ENCODE data around the gene PLPPR2. TPM values are rescaled to one million over a fixed set of nuclear protein-coding genes. Genes with fewer than 3 reads are reported as not detected.

PLPPR2 gene
- total RNA-seq, 1 donor from 2014 or later, result 6.7 TPM

DNA sequence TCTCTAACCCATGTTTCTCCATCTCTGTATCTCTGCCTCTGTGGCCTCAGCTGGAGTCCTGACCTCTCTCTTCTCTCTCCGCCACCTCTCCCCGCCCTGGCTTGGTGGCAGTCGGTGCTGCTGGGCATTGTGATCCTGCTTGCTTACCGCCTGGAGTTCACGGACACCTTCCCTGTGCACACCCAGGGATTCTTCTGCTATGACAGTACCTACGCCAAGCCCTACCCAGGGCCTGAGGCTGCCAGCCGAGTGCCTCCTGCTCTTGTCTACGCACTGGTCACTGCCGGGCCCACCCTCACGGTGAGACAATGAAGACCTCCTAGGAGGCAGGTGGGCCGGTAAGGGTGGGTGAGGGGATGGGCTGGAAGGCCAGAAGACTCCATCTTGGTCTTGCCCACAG is 4.2 kb downstream of the PLPPR2 start:
- Histone ChIP-seq H3K4me3 (ENCODE audit: low read depth, low read length) (no peak overlapping the region), H3K27me3 (ENCODE audit: control insufficient read depth, insufficient read depth, low read length) (peaks cover 2% of the 10 kb centered on the region), H3K36me3 (ENCODE audit: control insufficient read depth, insufficient read depth, low read length) (no peaks in the 10 kb centered on the region)
- no peak for DNase-seq (ENCODE audit: low read depth)
- TF ChIP-seq, protein P1, sequence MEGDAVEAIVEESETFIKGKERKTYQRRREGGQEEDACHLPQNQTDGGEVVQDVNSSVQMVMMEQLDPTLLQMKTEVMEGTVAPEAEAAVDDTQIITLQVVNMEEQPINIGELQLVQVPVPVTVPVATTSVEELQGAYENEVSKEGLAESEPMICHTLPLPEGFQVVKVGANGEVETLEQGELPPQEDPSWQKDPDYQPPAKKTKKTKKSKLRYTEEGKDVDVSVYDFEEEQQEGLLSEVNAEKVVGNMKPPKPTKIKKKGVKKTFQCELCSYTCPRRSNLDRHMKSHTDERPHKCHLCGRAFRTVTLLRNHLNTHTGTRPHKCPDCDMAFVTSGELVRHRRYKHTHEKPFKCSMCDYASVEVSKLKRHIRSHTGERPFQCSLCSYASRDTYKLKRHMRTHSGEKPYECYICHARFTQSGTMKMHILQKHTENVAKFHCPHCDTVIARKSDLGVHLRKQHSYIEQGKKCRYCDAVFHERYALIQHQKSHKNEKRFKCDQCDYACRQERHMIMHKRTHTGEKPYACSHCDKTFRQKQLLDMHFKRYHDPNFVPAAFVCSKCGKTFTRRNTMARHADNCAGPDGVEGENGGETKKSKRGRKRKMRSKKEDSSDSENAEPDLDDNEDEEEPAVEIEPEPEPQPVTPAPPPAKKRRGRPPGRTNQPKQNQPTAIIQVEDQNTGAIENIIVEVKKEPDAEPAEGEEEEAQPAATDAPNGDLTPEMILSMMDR (IDR thresholded peaks at IDR 0.05; ENCODE audit: insufficient read depth, low read length, poor library complexity, severe bottlenecking), result no peak

DNA sequence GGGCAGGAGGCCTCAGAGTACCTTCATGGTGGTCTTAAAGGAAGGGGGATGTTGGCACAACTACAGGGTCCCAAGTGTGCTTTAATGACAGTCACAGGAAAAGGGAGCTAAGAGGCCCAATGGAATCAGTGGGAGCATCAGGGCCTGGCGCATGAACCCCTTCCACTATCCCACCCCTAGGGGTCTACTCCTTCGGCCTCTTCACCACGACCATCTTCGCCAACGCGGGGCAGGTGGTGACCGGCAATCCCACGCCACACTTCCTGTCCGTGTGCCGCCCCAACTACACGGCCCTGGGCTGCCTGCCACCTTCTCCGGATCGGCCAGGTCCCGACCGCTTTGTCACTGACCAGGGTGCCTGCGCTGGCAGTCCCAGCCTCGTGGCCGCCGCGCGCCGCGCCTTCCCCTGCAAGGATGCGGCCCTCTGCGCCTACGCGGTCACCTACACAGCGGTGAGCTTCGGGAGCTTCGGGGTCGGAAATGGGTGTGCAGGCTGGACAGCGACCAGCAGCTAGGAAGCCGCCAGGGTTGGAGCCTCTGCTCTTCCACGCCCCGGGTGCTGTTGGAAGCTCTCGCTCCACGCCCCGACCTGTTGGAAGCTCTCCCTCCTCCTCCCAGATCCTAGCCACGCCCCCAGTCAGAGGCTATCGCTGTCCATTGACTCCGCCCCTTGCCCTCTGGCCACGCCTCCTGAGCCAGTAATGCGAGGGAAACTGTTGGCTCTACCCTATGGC is 6.0 kb downstream of the PLPPR2 start:
- no peak for DNase-seq (ENCODE audit: low read depth)
- TF ChIP-seq, protein P1 (IDR thresholded peaks at IDR 0.05; ENCODE audit: insufficient read depth, low read length, poor library complexity, severe bottlenecking), result no peak
- peaks cover 2% of the 10 kb centered on the region for H3K27me3 ChIP-seq (ENCODE audit: control insufficient read depth, insufficient read depth, low read length)
- no peak overlapping the region for H3K4me3 ChIP-seq (ENCODE audit: low read depth, low read length)
- no peaks in the 10 kb centered on the region for H3K36me3 ChIP-seq (ENCODE audit: control insufficient read depth, insufficient read depth, low read length)

DNA sequence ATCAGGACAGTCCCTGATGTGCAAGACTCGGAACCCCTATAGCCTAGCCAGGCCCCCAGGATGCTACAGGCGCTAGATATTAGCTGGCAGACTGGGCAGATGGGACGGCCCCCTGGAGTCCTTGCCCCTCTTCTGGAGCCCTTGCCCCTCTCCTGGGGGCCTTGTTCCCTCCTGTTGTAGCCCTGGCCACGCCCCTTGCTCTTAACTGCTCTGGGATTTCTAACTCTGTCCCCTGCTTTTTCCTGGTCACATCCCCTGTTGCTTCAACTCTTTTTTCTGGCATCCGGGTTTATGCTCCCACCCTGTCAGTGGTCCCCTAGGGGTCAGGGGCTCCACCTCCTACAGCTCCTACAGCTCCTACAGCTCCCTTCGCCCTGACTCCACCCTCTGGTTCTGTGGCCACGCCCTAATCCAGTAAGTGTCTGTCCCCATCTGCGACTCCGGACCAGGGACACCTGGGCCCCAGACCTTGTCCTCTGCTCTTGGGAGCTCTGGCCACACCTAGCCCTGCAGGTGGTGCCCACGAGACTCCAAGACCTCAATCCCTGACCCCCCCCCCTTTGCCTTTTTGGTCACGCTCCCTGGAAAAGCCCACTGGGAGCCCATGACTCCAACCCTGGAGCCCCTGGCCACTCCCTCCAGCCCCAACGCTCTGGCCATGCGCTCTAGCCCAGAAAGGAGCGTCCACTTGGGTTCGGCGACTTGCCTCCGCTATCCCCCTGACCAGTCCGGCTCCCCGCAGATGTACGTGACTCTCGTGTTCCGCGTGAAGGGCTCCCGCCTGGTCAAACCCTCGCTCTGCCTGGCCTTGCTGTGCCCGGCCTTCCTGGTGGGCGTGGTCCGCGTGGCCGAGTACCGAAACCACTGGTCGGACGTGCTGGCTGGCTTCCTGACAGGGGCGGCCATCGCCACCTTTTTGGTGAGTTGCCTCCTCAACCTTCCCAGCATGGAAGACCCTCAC is 6.8 kb downstream of the PLPPR2 start:
- no peak overlapping the region for H3K4me3 ChIP-seq (ENCODE audit: low read depth, low read length)
- TF ChIP-seq, protein P1 (IDR thresholded peaks at IDR 0.05; ENCODE audit: insufficient read depth, low read length, poor library complexity, severe bottlenecking), result no peak
- no peaks in the 10 kb centered on the region for H3K36me3 ChIP-seq (ENCODE audit: control insufficient read depth, insufficient read depth, low read length)
- no peaks in the 10 kb centered on the region for H3K27me3 ChIP-seq (ENCODE audit: control insufficient read depth, insufficient read depth, low read length)
- no peak for DNase-seq (ENCODE audit: low read depth)

DNA sequence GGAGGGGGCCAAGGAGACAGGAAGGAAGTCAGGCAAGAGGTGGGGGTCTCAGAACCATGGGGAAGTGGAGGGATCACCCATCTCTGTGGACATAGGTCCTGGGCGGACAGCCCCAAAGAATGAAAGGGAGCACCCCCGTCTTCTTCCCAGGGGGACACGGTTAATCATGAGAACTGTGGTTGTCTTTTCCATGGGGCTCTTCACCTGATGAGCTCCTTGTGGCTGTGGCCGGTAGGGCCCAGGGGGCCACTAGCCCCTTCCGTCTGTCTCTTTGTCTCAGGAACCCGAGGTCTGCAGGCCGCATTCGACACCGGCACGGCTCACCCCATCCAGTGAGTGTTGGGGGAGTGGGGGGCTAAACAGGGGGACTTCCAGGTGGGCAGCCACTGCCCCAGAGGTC is 8.6 kb downstream of the PLPPR2 start:
- H3K4me3 ChIP-seq (ENCODE audit: low read depth, low read length), result no peak overlapping the region
- TF ChIP-seq, protein P1 (IDR thresholded peaks at IDR 0.05; ENCODE audit: insufficient read depth, low read length, poor library complexity, severe bottlenecking), result no peak
- H3K36me3 ChIP-seq (ENCODE audit: control insufficient read depth, insufficient read depth, low read length), result no peaks in the 10 kb centered on the region
- no peaks in the 10 kb centered on the region for H3K27me3 ChIP-seq (ENCODE audit: control insufficient read depth, insufficient read depth, low read length)
- DNase-seq (ENCODE audit: low read depth), result no peak

DNA sequence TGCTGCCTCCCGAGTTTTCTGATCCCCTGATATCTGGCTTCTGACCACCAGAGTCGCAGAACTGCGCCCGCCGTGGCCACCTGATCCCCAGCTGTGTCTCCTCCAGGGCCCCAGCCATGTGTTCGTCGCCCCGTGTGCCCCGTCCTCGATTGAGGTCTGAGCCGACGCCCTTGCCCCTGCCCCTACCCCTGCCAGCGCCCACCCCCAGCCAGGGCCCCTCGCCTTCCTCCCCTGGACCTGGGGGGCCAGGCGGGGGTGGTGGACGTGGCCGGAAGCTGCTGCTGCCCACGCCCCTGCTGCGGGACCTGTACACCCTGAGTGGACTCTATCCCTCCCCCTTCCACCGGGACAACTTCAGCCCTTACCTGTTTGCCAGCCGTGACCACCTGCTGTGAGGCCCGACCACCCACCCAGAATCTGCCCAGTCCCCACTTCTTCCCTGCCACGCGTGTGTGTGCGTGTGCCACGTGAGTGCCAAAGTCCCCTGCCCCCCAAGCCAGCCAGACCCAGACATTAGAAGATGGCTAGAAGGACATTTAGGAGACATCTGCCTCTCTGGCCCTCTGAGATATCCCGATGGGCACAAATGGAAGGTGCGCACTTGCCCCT is 9.2 kb downstream of the PLPPR2 start:
- H3K4me3 ChIP-seq (ENCODE audit: low read depth, low read length), result no peak overlapping the region
- no peaks in the 10 kb centered on the region for H3K36me3 ChIP-seq (ENCODE audit: control insufficient read depth, insufficient read depth, low read length)
- no peak for DNase-seq (ENCODE audit: low read depth)
- TF ChIP-seq, protein P1 (IDR thresholded peaks at IDR 0.05; ENCODE audit: insufficient read depth, low read length, poor library complexity, severe bottlenecking), result no peak
- no peaks in the 10 kb centered on the region for H3K27me3 ChIP-seq (ENCODE audit: control insufficient read depth, insufficient read depth, low read length)
